HepG2 (cell line): ENCODE measurements around the gene FAM124B. TPM values are rescaled to one million over a fixed set of nuclear protein-coding genes. Genes with fewer than 3 reads are reported as not detected.
A peak's percentile ranks its signal among the peaks of the same experiment; 100 is the strongest.

Experiments
- ATAC-seq: fragments of 200-7000 bp; cut with Tn5 transposase; 3 replicates; pipeline ENCODE4 v1.9.1; 2020; ENCODE audit warnings: mild to moderate bottlenecking, moderate library complexity
- Bru-seq: library from RNA; stranded (reverse); fragments of 400-500 nt; gene quantifications from one replicate; lab custom pipeline; 2021; lab: Mats Ljungman, UMichigan
- BruChase-seq, 2 experiments: library from RNA; stranded (reverse); fragments of 400-500 nt; gene quantifications; one replicate each; lab custom pipeline; 2021; lab: Mats Ljungman, UMichigan
- BruUV-seq: library from RNA; stranded (reverse); fragments of 400-500 nt; replicated peaks from 2 replicates; lab custom pipeline; 2021; lab: Mats Ljungman, UMichigan
- CTCF ChIA-PET: fragments of 300-600 bp; formaldehyde crosslinking; extraction: SDS; loops from one replicate; lab custom pipeline; 2021; ENCODE audit warnings: low total read pairs, inconsistent platforms, low intra/inter-chr PET ratio; lab: Yijun Ruan, JAX
- POLR2A ChIA-PET: fragments of 350-600 bp; sonication (Branson Sonifier 250); formaldehyde crosslinking; loops from one replicate; lab custom pipeline; 2020; ENCODE audit warnings: antibody characterized with exemption, inconsistent platforms; lab: Yijun Ruan, JAX
- DNase-seq: peaks from one replicate; pipeline ENCODE4 v3.0.0-alpha.2; 2015; ENCODE audit warnings: low spot score
- FAIRE-seq: peaks from 3 replicates; lab custom pipeline; 2011; peaks lifted over from hg19 to GRCh38; lab: Jason Lieb, UNC
- H2AFZ ChIP-seq: one replicate; pipeline ENCODE4 v1.6.1; 2011; ENCODE audit warnings: low read length, inconsistent platforms
- H3K27ac ChIP-seq: fragments of 300-600 bp; 3 replicates; pipeline ENCODE4 v1.8.0; 2011; ENCODE audit warnings: mixed run types, mild to moderate bottlenecking, mixed read lengths, low read length, inconsistent platforms; ENCODE audit not compliant: insufficient read depth; ENCODE audit errors: extremely low read length
- H3K27me3 ChIP-seq, 2 experiments: fragments of 200-600 bp in 1 of 2; 2 replicates in 1 of 2; 3 replicates in 1 of 2; pipeline versions ENCODE4 v1.6.0 to v1.8.0; 2011; ENCODE audit warnings: low read length in 2 of 2, mild to moderate bottlenecking in 2 of 2, moderate library complexity in 2 of 2, inconsistent platforms in 1 of 2; ENCODE audit not compliant: insufficient read depth in 2 of 2, control insufficient read depth in 1 of 2
- H3K36me3 ChIP-seq, 2 experiments: fragments of 200-600 bp in 1 of 2; replicated peaks in 1 of 2; 2 replicates in 1 of 2; 3 replicates in 1 of 2; pipeline versions ENCODE4 v1.5.1 to v1.8.0; 2011; ENCODE audit warnings: low read length in 2 of 2, inconsistent platforms in 1 of 2; ENCODE audit not compliant: insufficient read depth in 2 of 2, control insufficient read depth in 1 of 2
- H3K4me1 ChIP-seq: 2 replicates; pipeline ENCODE4 v1.5.1; 2012; ENCODE audit warnings: low read length, inconsistent platforms; ENCODE audit not compliant: insufficient read depth
- H3K4me2 ChIP-seq: 2 replicates; pipeline ENCODE4 v1.6.0; 2011; ENCODE audit warnings: low read depth, low read length, inconsistent platforms
- H3K4me3 ChIP-seq, 3 experiments: fragments of 200-600 bp in 1 of 3; sonication (generic), shearing (Covaris generic) in 1 of 3; replicated peaks in 1 of 3; 2 replicates each; pipeline ENCODE4 v1.5.1; 2011 to 2016; ENCODE audit warnings: low read length in 3 of 3, inconsistent platforms in 2 of 3, low read depth in 2 of 3, mild to moderate bottlenecking in 2 of 3, control low read depth in 1 of 3, mixed read lengths in 1 of 3; ENCODE audit not compliant: insufficient read depth in 1 of 3
- H3K79me2 ChIP-seq: one replicate; pipeline ENCODE4 v1.6.1; 2011; ENCODE audit warnings: low read length, inconsistent platforms; ENCODE audit not compliant: insufficient read depth
- H3K9ac ChIP-seq: 2 replicates; pipeline ENCODE4 v1.6.0; 2011; ENCODE audit warnings: mild to moderate bottlenecking, low read depth, low read length, inconsistent platforms; ENCODE audit not compliant: insufficient read depth
- H3K9me3 ChIP-seq: 2 replicates; pipeline ENCODE4 v1.5.1; 2012; ENCODE audit warnings: mild to moderate bottlenecking, low read length
- H4K20me1 ChIP-seq: 2 replicates; pipeline ENCODE4 v1.6.0; 2011; ENCODE audit warnings: inconsistent platforms, mild to moderate bottlenecking, low read length, moderate library complexity; ENCODE audit not compliant: insufficient read depth
- NFIB ChIP-seq: sonication (generic); formaldehyde crosslinking; IDR thresholded peaks from 2 replicates; pipeline ENCODE4 v1.9.0; 2021; ENCODE audit warnings: missing genetic modification reagents, mild to moderate bottlenecking, borderline replicate concordance
- RNF2 ChIP-seq: fragments of 450-650 bp; conservative IDR thresholded peaks from 2 replicates; pipeline ENCODE4 v1.6.1; 2016; ENCODE audit warnings: low read depth
- WGBS: methylation state at CpG from one replicate; pipeline ENCODE4 v1.1.6; 2017; ENCODE audit warnings: low lambda C conversion rate; 5-methylcytosine and 5-hydroxymethylcytosine counted together
- in situ Hi-C: cut with HindIII; loops from 2 replicates; pipeline ENCODE4 v1.10.0; 2017; ENCODE audit warnings: low pct_unique_long_range_greater_than_20kb; ENCODE audit not compliant: extremely low pct_ligation_motif_present
- intact Hi-C: fragments of 100-400 bp; cut with micrococcal nuclease; formaldehyde crosslinking; loops from one replicate; pipeline ENCODE4 v1.10.0; 2022; ENCODE audit not compliant: unreplicated experiment
- long read RNA-seq, 2 experiments: library from RNA in 1 of 2; library from polyadenylated mRNA in 1 of 2; stranded (forward) in 1 of 2; unstranded in 1 of 2; transcript quantifications; one replicate each; pipeline ENCODE4 v2.0.0, GENCODE V29; 2019 to 2022
- polyA minus RNA-seq, 3 experiments: library from RNA; depleted of rRNA, polyadenylated mRNA; stranded (reverse); fragments of >200 nt; gene quantifications; 2 replicates each; pipeline ENCODE4 v1.2.3, GENCODE V29; 2011; ENCODE audit warnings: low replicate concordance in 1 of 3
- polyA plus RNA-seq, 8 experiments: library from polyadenylated mRNA; depleted of rRNA in 3 of 8; stranded (reverse) in 7 of 8; unstranded in 1 of 8; fragments of >200 nt; fragmentation: Illumina TruSeq in 4 of 8; extraction: Trizol in 4 of 8; gene quantifications; 2 replicates each; pipeline versions ENCODE4 v1.2.1 to v1.2.3, GENCODE V29; 2011 to 2016; ENCODE audit warnings: low read depth in 4 of 8, missing spikeins in 1 of 8, mixed read lengths in 1 of 8; ENCODE audit not compliant: insufficient read depth in 1 of 8
- total RNA-seq, 5 experiments: library from RNA; depleted of rRNA; stranded (reverse); fragments of >200 nt; fragmentation: Illumina TruSeq; extraction: Trizol; gene quantifications; 2 replicates each; pipeline ENCODE4 v1.2.3, GENCODE V29; 2016; ENCODE audit warnings: low read depth in 1 of 5

Gene FAM124B
- total RNA-seq (2016; rRNA removed; fragmentation: Illumina TruSeq; extraction: Trizol), result not detected in 2 replicates
- not detected in 2 replicates for total RNA-seq (2016; cell fraction: cytosol; rRNA removed; fragmentation: Illumina TruSeq; extraction: Trizol; ENCODE audit: low read depth)
- total RNA-seq (2016; cell fraction: insoluble cytoplasmic fraction; rRNA removed; fragmentation: Illumina TruSeq; extraction: Trizol), result not detected in 2 replicates
- total RNA-seq (2016; cell fraction: membrane; rRNA removed; fragmentation: Illumina TruSeq; extraction: Trizol), result not detected in 2 replicates
- total RNA-seq (2016; cell fraction: nucleus; rRNA removed; fragmentation: Illumina TruSeq; extraction: Trizol), result not detected in 2 replicates
- not detected in 2 replicates for polyA plus RNA-seq (2011; rRNA removed)
- polyA plus RNA-seq (2011; cell fraction: cytosol; rRNA removed), result not detected in 2 replicates
- not detected in 2 replicates for polyA plus RNA-seq (2011; cell fraction: nucleus; rRNA removed)
- polyA plus RNA-seq (2012), result not detected in 2 replicates
- not detected in 2 replicates for polyA plus RNA-seq (2016; cell fraction: cytosol; fragmentation: Illumina TruSeq; extraction: Trizol; ENCODE audit: low read depth)
- polyA plus RNA-seq (2016; cell fraction: insoluble cytoplasmic fraction; fragmentation: Illumina TruSeq; extraction: Trizol; ENCODE audit: low read depth), result not detected in 2 replicates
- not detected in 2 replicates for polyA plus RNA-seq (2016; cell fraction: membrane; fragmentation: Illumina TruSeq; extraction: Trizol; ENCODE audit: low read depth)
- not detected in 2 replicates for polyA plus RNA-seq (2016; cell fraction: nucleus; fragmentation: Illumina TruSeq; extraction: Trizol; ENCODE audit: insufficient read depth, low read depth)
- polyA minus RNA-seq (2011; rRNA and poly(A)+ RNA removed; ENCODE audit: low replicate concordance), result 0.09 TPM in 1 of 2 replicates, not detected in the other
- polyA minus RNA-seq (2011; cell fraction: cytosol; rRNA and poly(A)+ RNA removed), result not detected in 2 replicates
- not detected in 2 replicates for polyA minus RNA-seq (2011; cell fraction: nucleus; rRNA and poly(A)+ RNA removed)
- Bru-seq, nascent RNA, result percentile 5 among the genes with signal in this experiment
- percentile 15 among the genes with signal in this experiment for BruChase-seq, experiment 1, labeled RNA remaining after a 6-hour chase
- BruChase-seq, experiment 2, labeled RNA remaining after a 2-hour chase, result percentile 13 among the genes with signal in this experiment
- long read RNA-seq, experiment 1, result 0 reads
- long read RNA-seq, experiment 2, result 0 reads

DNA sequence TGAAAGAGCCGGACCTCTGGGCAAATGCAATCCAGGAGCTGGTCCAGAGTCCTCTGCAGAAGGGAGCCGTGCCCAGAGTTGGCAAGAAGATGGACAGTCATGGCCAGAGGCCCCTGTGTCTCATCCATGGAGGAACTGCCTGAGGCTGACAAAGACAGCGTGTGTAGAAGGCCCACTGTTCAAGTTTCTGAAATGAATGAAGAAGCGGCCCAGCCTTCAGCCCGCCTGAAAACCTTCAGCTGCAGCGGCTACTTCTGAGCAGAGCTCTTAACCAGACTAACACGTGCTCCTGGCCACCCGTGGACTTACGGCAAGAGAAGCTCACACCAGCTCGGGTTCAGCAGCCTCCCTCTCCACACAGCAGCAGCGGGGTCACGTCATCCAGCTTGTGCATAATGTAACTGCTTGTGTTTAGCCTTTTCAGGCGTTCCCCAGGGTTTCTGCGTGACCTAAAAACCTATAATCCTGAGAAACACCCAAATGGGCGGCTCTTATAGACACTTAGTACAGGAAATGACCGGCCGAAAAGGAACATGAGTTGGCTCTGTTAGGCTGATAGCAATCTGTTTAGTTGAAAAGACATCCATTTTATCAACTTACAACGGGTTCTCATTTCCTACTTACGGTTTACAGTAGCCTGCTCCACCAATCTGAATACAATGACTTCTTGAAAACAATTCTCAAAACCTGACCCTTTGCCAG lies at the start of gene FAM124B:
TSS of gene FAM124B (minus strand) at position 467 of the 702 bp plus-strand sequence. CDS start at position 128, 339 bp downstream.
- ATAC-seq (peak; percentile 74), DNase-seq (no peak), FAIRE-seq (no peak)
- TF ChIP-seq RNF2 (0 out of 2 replicates have a peak, but pooled peaks have one; percentile 37), NFIB (CRISPR knock-in tag) (no peak)
- ChIA-PET POLR2A (no interaction called here), CTCF (no interaction called here)
- peak within 1 kb of the TSS; percentile 14; the same call in 1 of the 2 replicates for H3K4me2 ChIP-seq
- no peaks in the 10 kb centered on the region for H3K36me3 ChIP-seq
- H2AFZ ChIP-seq, result no peak within 1 kb of the TSS
- no peaks in the 10 kb centered on the region for H3K4me1 ChIP-seq
- H4K20me1 ChIP-seq, result no peaks in the 10 kb centered on the region
- no peak within 1 kb of the TSS for H3K9ac ChIP-seq
- no peak within 1 kb of the TSS for H3K27ac ChIP-seq
- WGBS, result 38% methylated on average over 17 of the region's 19 CpGs
- in situ Hi-C loops (no loop called here), intact Hi-C loops (no loop called here)
- H3K27me3 ChIP-seq, result peaks cover 3 to 12% of the 10 kb centered on the region in 2 experiments; a peak in 3 of 5 replicates
- no peak within 1 kb of the TSS for H3K4me3 ChIP-seq
- no peaks in the 10 kb centered on the region for H3K79me2 ChIP-seq
- BruUV-seq, result no TSS peak
- peaks cover 10% of the 10 kb centered on the region; the same call in 1 of the 2 replicates for H3K9me3 ChIP-seq
